ENCODE measurements around the gene PLA2G7.
"Not testable (repeated sequence)": the region's sequence is repeated elsewhere in the genome, so short reads cannot be mapped to it uniquely, and the experiment has no call there.

The PLA2G7 gene

GRCh38 chr6:46746696-46747095 is 11.5 kb upstream of the PLA2G7 start, which contains the start of gene ANKRD66:
Gene ANKRD66, plus strand, starts transcription at chr6:46746933. Its CDS starts 5,016 bp downstream, at chr6:46751949.
- DNase-seq = no peak

DNA sequence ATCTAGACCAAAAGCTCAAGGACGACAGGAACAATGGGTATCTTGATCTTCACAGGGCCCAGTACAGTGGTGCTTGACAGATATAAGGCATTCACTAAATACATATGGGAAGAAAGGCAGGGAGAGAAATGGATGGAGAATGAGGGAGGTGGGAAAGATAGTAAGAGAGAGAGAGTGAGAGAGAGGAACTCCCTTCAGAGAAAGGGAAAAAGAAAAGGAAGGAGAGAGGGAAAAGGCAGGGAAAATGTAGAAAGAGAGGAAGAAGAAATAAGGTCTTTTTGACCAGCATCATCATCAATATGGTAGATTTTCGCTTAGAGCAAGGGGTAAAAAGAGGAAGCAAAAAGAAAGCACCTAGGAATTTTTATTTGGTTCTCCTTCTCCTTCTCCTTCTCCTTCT is 10.8 kb upstream of the PLA2G7 start:
- no peak for DNase-seq

GRCh38 chr6:46744159-46744725 is 9.1 kb upstream of the PLA2G7 start:
- not testable (repeated sequence) for DNase-seq

DNA sequence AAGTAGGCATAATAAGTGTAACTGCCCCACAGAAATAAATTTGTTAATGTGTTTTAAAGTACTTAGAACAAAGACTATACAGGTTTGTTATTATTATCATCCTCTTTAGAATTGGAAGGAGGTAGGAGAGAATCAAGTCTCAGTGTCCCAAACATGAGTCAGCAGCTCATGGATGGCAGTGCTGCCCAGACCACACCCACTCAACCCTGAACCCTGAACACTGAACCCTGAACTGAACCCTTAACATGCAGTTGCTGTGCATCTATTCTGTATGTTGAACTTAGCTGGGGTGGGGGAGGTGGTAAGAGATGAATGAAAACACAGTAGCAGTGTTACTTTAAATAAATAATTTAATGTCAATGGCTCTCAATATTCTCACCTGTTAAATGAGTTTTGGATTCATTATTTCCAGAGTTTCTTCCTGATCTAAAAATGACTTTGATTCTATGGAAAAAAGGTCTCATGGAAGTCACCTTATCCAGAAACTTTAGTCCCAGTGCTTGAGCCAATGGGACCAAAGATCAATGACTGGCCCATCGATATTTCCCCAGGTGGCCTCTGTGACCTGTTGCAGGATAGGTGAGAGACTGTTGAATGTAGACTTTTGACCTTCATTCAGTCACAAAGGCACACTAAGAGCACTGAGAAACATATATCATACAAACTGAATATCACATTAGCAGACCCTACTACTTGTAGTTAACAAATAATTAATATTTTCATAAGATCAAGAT is 8.4 kb upstream of the PLA2G7 start:
- DNase-seq = no peak

GRCh38 chr6:46741910-46742309 is 6.7 kb upstream of the PLA2G7 start:
- DNase-seq = no peak

- DNase-seq = no peak
These were observed 6.3 kb upstream of the PLA2G7 start for GRCh38 chr6:46741482-46741881.

DNA sequence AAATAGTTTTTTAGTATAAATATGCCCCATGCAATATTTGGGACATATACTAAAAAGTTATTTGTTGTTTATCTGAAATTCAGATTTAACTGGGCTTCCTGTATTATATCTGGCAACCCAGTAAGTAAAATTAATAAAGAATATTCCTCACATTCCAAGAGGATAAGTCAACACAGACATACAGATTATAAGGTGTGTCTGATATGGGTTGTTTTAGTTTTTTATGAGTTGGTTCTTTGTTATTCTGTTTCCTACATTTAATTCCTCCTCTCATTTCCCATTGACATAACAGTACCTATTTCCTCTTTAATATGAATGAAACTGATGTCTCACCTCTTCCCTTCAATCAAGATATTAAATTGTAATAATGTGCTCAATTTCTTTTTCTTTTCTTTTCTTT is 1.7 kb upstream of the PLA2G7 start:
- no peak for DNase-seq

GRCh38 chr6:46735720-46736031 is 501 bp upstream of the PLA2G7 start:
- no peak for DNase-seq

DNA sequence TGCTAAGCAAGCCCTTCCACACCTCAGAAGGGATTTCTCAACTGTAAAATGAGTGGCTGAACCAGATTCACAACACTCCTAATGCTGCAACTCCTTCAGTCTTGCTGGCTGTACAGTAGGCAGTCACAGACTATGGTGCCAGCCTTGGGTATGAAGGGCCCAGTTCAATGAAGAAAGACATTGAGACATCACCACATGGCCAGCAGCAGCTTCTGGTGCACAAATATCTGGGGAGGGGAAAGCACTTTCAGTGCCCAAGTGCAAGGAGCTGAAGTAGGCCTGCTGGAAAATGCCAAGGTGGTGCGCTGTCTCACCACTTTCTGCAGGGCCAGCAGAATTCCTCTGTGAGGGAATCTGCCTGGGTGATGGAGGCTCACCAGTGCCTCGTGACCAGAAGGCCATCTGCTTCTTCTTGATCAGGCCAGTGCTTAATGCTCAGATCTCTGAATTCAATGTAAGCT is 1.8 kb downstream of the PLA2G7 start:
- no peak for DNase-seq

GRCh38 chr6:46730921-46731461 is 4.2 kb downstream of the PLA2G7 start:
- no peak for DNase-seq

- no peak for DNase-seq
These were observed 5.3 kb downstream of the PLA2G7 start for GRCh38 chr6:46729787-46730326.

GRCh38 chr6:46720401-46720800 is 14.8 kb downstream of the PLA2G7 start:
- DNase-seq = no peak

GRCh38 chr6:46719099-46719498 is 16.1 kb downstream of the PLA2G7 start:
- DNase-seq = no peak

GRCh38 chr6:46715141-46715540 is 20.0 kb downstream of the PLA2G7 start:
- DNase-seq = no peak

DNA sequence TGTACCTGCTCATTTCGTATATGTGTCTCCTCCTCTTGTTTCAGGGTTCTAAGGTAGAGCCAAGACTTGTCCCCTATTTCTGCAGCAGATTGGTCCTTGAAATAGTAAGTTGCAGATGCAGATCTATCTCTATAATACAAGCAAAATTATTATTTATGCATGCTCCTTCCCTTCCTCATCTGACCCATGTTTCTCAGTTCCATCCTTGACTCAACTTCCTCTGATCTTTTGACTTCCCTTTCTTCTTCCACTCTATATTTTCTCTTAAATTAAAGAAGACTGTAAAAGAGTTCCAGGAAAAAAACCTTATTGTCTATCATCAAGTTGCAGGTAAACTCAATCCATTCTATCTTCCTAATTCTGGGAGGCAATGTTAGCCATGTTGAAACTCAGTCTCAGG is 23.7 kb downstream of the PLA2G7 start:
- no peak for DNase-seq

DNA sequence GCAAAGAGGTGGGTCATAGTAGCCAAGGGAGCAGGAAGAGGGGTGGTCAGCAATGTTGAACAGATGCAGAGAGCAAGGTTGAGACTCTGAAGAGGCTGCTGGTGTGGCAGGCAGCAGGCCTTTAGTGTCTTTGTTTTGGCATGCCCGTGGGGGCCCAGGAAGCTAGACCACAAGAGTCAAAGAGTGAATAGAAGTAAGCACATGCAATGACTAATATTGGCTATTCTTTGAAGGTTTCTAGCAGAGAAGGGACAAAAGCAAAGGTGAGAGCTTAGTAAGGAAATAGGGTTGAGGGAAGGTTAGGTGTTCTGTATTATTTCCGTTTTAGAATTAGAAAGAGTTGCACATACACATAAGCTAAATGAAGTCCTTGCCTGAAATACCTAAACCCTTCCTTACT is 28.7 kb downstream of the PLA2G7 start:
- no peak for DNase-seq

DNA sequence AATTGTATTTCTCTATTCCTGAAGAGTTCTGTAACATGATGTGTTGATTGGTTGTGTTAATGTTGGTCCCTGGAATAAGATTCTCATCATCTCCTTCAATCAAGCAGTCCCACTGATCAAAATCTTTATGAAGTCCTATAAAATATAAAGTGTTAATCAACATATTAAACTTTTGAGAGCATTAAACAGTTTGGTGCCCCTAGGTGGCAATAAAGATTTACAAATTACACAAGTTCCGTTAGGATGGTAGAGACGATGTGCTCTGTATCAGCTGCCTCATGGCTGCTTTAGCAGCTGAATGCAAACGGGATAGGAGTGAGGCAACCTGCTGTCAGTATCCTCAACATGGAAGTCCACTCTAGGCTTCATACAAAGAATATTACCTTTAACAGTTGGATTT is 30.6 kb downstream of the PLA2G7 start:
- no peak for DNase-seq

- no peak for DNase-seq
These were observed 35.2 kb downstream of the PLA2G7 start for GRCh38 chr6:46699970-46700369.

GRCh38 chr6:46690911-46691451 is 44.2 kb downstream of the PLA2G7 start:
- DNase-seq = no peak

GRCh38 chr6:46690141-46690755 is 44.9 kb downstream of the PLA2G7 start:
- DNase-seq = no peak

- no peak for DNase-seq
These were observed 45.5 kb downstream of the PLA2G7 start for GRCh38 chr6:46689657-46690056.

- no peak for DNase-seq
These were observed 46.2 kb downstream of the PLA2G7 start for GRCh38 chr6:46688966-46689335.

GRCh38 chr6:46688117-46688965 is 46.8 kb downstream of the PLA2G7 start:
- DNase-seq = no peak
